ENCODE measurements around the gene OR6Q1. TPM values are rescaled to one million over a fixed set of nuclear protein-coding genes. Genes with fewer than 3 reads are reported as not detected.

Gene OR6Q1
- total RNA-seq, 4 donors from 2014 or later = not detected

GRCh38 chr11:58070585-58070984 lies 39.8 kb downstream of the OR6Q1 start:
- TF ChIP-seq CTCF (IDR thresholded peaks at IDR 0.05; ENCODE audit: low read depth) = no peak

DNA sequence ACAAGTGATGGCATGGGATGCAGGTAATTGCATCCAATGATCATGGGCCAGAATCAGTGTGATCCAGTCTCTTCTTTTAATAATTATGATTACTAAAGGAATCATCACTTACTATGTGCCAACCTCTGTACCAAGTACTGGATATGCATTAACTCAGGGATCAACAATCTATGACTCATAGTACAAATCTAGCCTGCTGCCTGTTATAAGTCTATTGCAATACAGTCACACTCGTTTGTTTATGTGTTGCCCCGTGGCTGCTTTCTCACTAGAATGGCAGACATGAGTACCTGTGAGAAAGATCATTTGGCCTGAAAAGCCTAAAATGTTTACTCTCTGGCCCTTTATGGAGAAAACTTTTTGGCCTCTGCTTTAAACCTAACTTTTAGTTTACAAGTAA lies 45.0 kb downstream of the OR6Q1 start:
- no peak for TF ChIP-seq CTCF (IDR thresholded peaks at IDR 0.05; ENCODE audit: low read depth)

Small RNA genes within 50 kb of the gene (small RNA-seq; reads per million reads assigned to genes)
- not detected for gene RNU6-899P

Other genes with a start within 250 kb of the OR6Q1 start
- gene OR9Q1, start 7.1 kb upstream of the OR6Q1 start, total RNA-seq = not detected
- gene OR9I1, start 94.6 kb downstream of the OR6Q1 start, total RNA-seq = not detected
- gene OR9Q2, start 158.1 kb downstream of the OR6Q1 start, total RNA-seq = not detected
- not detected for gene OR1S2, start 173.2 kb downstream of the OR6Q1 start, total RNA-seq
- not detected for gene OR1S1, start 181.8 kb downstream of the OR6Q1 start, total RNA-seq
- not detected for gene OR10Q1, start 198.0 kb downstream of the OR6Q1 start, total RNA-seq
- not detected for gene OR10W1, start 237.3 kb downstream of the OR6Q1 start, total RNA-seq

Measured in subcutaneous adipose tissue (tissue), 4 donors.